ENCODE data around the gene SPATA2L.
"Not testable (repeated sequence)": the region's sequence is repeated elsewhere in the genome, so short reads cannot be mapped to it uniquely, and the experiment has no call there.

Gene SPATA2L

GRCh38 chr16:89690392-89690901 lies 11.1 kb downstream of the SPATA2L start:
- DNase-seq (ENCODE audit: low read depth in 2 of 2) = no peak

- DNase-seq (ENCODE audit: low read depth in 2 of 2) = not testable (repeated sequence)
These were observed 11.9 kb downstream of the SPATA2L start for GRCh38 chr16:89689621-89690020.

- no peak for DNase-seq (ENCODE audit: low read depth in 2 of 2)
These were observed 12.4 kb downstream of the SPATA2L start for GRCh38 chr16:89689142-89689541.

GRCh38 chr16:89688395-89688794 lies 13.1 kb downstream of the SPATA2L start:
- no peak for DNase-seq (ENCODE audit: low read depth in 2 of 2)

GRCh38 chr16:89687092-89687940 lies 14.2 kb downstream of the SPATA2L start:
- DNase-seq (ENCODE audit: low read depth in 2 of 2) = no peak

GRCh38 chr16:89686520-89687091 lies 14.9 kb downstream of the SPATA2L start, which contains the start of gene CDK10:
Gene CDK10, plus strand, starts transcription at chr16:89686689. Its CDS starts 22 bp downstream, at chr16:89686711.
- DNase-seq (ENCODE audit: low read depth in 2 of 2) = peak; percentile 82 to 87

- DNase-seq (ENCODE audit: low read depth in 2 of 2) = no peak
These were observed 15.6 kb downstream of the SPATA2L start for GRCh38 chr16:89685916-89686315.

- no peak for DNase-seq (ENCODE audit: low read depth in 2 of 2)
These were observed 23.2 kb downstream of the SPATA2L start for GRCh38 chr16:89678258-89678657.

GRCh38 chr16:89672177-89672941 lies 29.1 kb downstream of the SPATA2L start:
- no peak for DNase-seq (ENCODE audit: low read depth in 2 of 2)

GRCh38 chr16:89671565-89671964 lies 29.9 kb downstream of the SPATA2L start:
- not testable (repeated sequence) for DNase-seq (ENCODE audit: low read depth in 2 of 2)

GRCh38 chr16:89670496-89671431 lies 30.7 kb downstream of the SPATA2L start:
- DNase-seq (ENCODE audit: low read depth in 2 of 2) = no peak

GRCh38 chr16:89669755-89670154 lies 31.8 kb downstream of the SPATA2L start:
- no peak for DNase-seq (ENCODE audit: low read depth in 2 of 2)

- DNase-seq (ENCODE audit: low read depth in 2 of 2) = no peak
These were observed 32.7 kb downstream of the SPATA2L start for GRCh38 chr16:89668790-89669158.

GRCh38 chr16:89667633-89668032 lies 33.9 kb downstream of the SPATA2L start:
- DNase-seq (ENCODE audit: low read depth in 2 of 2) = no peak

GRCh38 chr16:89667000-89667399 lies 34.5 kb downstream of the SPATA2L start:
- DNase-seq (ENCODE audit: low read depth in 2 of 2) = not testable (repeated sequence)

GRCh38 chr16:89664238-89664637 lies 37.3 kb downstream of the SPATA2L start:
- not testable (repeated sequence) for DNase-seq (ENCODE audit: low read depth in 2 of 2)

- no peak for DNase-seq (ENCODE audit: low read depth in 2 of 2)
These were observed 40.3 kb downstream of the SPATA2L start for GRCh38 chr16:89661215-89661614.

GRCh38 chr16:89660146-89660545 lies 41.4 kb downstream of the SPATA2L start:
- DNase-seq (ENCODE audit: low read depth in 2 of 2) = no peak

- no peak for DNase-seq (ENCODE audit: low read depth in 2 of 2)
These were observed 43.2 kb downstream of the SPATA2L start for GRCh38 chr16:89658221-89658879.

GRCh38 chr16:89657442-89658220 lies 43.9 kb downstream of the SPATA2L start, which contains the start of the genes CHMP1A and SPATA33:
Gene CHMP1A, minus strand, starts transcription at chr16:89657708. Its CDS starts 120 bp downstream, at chr16:89657588.
Gene SPATA33, plus strand, starts transcription at chr16:89657836. Its CDS starts 76 bp downstream, at chr16:89657912.
- peak; percentile 86 to 88 for DNase-seq (ENCODE audit: low read depth in 2 of 2)
